NCI-H1930 (cell line): ENCODE data around the gene HEPACAM.
"Not testable (repeated sequence)": the region's sequence is repeated elsewhere in the genome, so short reads cannot be mapped to it uniquely, and the experiment has no call there.

Experiments used
- DNase-seq, 2 experiments: peaks; one replicate each; lab custom pipeline; 2025; lab: John Stamatoyannopoulos, UW

HEPACAM gene

GRCh38 chr11:124935548-124936514, at the start of gene HEPACAM:
HEPACAM (minus strand) TSS chr11:124936047; CDS start chr11:124936006, 41 bp downstream.
- DNase-seq = no peak

GRCh38 chr11:124984512-124984854, 48.6 kb upstream of the HEPACAM start:
- no peak for DNase-seq

GRCh38 chr11:124983674-124984511, 48.0 kb upstream of the HEPACAM start:
- no peak for DNase-seq

GRCh38 chr11:124982043-124982442, 46.2 kb upstream of the HEPACAM start:
- DNase-seq = no peak

- DNase-seq = no peak
Observed at GRCh38 chr11:124978316-124978715, 42.5 kb upstream of the HEPACAM start.

GRCh38 chr11:124977006-124977405, 41.2 kb upstream of the HEPACAM start:
- DNase-seq = no peak

GRCh38 chr11:124976531-124976930, 40.7 kb upstream of the HEPACAM start:
- no peak for DNase-seq

GRCh38 chr11:124971810-124972209, 36.0 kb upstream of the HEPACAM start:
- DNase-seq = no peak

- DNase-seq = no peak
Observed at GRCh38 chr11:124970925-124971324, 35.1 kb upstream of the HEPACAM start.

GRCh38 chr11:124968197-124968596, 32.4 kb upstream of the HEPACAM start:
- not testable (repeated sequence) for DNase-seq

- DNase-seq = peak in 1 of 2 experiments; percentile 14
Observed at GRCh38 chr11:124961972-124962609, 26.2 kb upstream of the HEPACAM start.

- no peak for DNase-seq
Observed at GRCh38 chr11:124955035-124955434, 19.2 kb upstream of the HEPACAM start.

- DNase-seq = no peak
Observed at GRCh38 chr11:124954590-124954955, 18.7 kb upstream of the HEPACAM start.

- peak; percentile 94 to 95 for DNase-seq
Observed at GRCh38 chr11:124953753-124954589, 18.1 kb upstream of the HEPACAM start, which contains the start of gene CCDC15. CCDC15 (plus strand) TSS chr11:124954202; CDS start chr11:124954733, 531 bp downstream.

GRCh38 chr11:124951341-124951740, 15.5 kb upstream of the HEPACAM start:
- no peak for DNase-seq

GRCh38 chr11:124950601-124951330, 14.9 kb upstream of the HEPACAM start:
- no peak for DNase-seq

- DNase-seq = no peak
Observed at GRCh38 chr11:124946735-124947141, 10.9 kb upstream of the HEPACAM start.

GRCh38 chr11:124945826-124946225, 10.0 kb upstream of the HEPACAM start:
- DNase-seq = no peak

- DNase-seq = no peak
Observed at GRCh38 chr11:124944565-124944964, 8.7 kb upstream of the HEPACAM start.

- no peak for DNase-seq
Observed at GRCh38 chr11:124943741-124944140, 7.9 kb upstream of the HEPACAM start.

- DNase-seq = no peak
Observed at GRCh38 chr11:124943254-124943616, 7.4 kb upstream of the HEPACAM start.
